ENCODE measurements around the gene TRIM47.
"Not testable (repeated sequence)": the region's sequence is repeated elsewhere in the genome, so short reads cannot be mapped to it uniquely, and the experiment has no call there.

Gene TRIM47

DNA sequence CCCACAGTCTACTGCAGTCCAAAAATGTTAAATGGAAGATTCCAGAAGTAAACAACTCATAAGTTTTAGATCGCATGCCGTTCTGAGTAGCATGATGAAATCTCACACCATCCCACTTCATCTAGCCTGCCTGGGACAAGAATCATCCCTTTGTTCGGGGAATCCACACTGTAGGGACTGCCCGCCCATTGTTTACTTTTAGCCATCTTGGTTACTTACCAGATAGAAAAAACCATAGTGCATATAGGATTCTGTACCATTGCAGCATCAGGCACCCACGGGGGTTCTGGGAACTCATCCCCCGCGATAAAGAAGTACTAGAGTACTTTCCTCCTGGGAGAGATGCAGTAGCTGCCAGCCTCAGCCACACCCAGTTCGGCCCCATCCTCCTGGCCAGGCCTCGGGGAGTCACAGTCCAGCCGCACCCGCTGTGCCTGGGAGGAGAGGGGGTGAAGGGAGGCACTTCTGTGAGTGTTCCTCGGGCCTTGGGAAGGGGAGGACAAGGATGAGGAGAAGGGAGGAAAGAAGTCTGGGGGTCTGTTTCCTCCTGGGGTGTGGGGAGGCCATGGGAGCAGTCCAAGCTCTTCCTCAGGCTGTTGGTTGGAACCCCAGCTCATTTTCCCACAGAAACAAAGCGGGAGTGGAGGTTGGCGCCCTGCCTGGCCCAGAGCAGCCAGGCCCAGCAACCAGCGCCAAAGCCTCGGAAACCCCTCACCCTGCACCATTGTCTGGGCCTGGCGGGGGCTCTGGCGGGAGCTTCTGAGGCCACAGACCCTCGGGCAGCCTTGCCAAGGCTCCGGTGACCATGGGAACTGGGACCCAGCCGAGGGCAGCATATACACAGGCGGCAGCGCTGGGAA lies 8.9 kb downstream of the TRIM47 start:
- Histone ChIP-seq H3K9ac (ENCODE audit: low read depth in 1 of 2, low read length in 2 of 2) (peak overlapping the region in 1 of 2 donors; percentile 56), H3K4me1 (ENCODE audit: control insufficient read depth in 2 of 2, insufficient read depth in 2 of 2, low read length in 2 of 2) (peaks cover 22 to 37% of the 10 kb centered on the region in 2 donors), H3K27ac (ENCODE audit: low read depth in 2 of 2, low read length in 2 of 2) (peak overlapping the region; percentile 78 to 79), H3K4me3 (ENCODE audit: low read length in 2 of 2) (peak overlapping the region in 1 of 2 donors; percentile 1), H3K36me3 (ENCODE audit: control insufficient read depth in 2 of 2, insufficient read depth in 2 of 2, low read length in 2 of 2) (peaks cover 2 to 7% of the 10 kb centered on the region in 2 donors), H3K27me3 (ENCODE audit: control insufficient read depth in 2 of 2, insufficient read depth in 2 of 2, low read length in 2 of 2) (no peaks in the 10 kb centered on the region), H3K9me3 (ENCODE audit: control insufficient read depth in 2 of 2, low read length in 2 of 2) (no peaks in the 10 kb centered on the region)

DNA sequence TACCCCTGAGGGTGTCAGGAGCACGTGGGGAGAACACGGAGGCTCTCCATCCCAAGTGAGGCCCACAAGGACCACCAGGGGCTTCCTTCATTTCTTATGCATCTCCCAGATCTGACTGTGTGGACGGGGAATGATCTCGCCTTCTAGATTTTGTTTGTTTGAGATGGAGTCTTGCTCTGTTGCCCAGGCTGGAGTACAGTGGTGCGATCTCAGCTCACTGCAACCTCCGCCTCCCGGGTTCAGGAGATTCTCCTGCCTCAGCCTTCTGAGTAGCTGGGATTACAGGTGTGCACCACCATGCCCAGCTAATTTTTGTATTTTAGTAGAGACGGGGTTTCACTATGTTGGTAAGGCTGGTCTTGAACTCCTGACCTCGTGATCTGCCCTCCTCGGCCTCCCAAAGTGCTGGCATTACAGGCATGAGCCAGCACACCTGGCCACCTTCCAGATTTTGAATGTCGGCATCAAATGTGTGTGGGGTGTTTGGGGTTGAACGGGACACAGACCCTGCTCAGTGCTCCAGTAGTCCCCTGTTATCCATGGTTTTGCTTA lies 9.6 kb downstream of the TRIM47 start:
- H3K27me3 ChIP-seq (ENCODE audit: control insufficient read depth in 2 of 2, insufficient read depth in 2 of 2, low read length in 2 of 2); H3K36me3 ChIP-seq (ENCODE audit: control insufficient read depth in 2 of 2, insufficient read depth in 2 of 2, low read length in 2 of 2); H3K9me3 ChIP-seq (ENCODE audit: control insufficient read depth in 2 of 2, low read length in 2 of 2); H3K9ac ChIP-seq (ENCODE audit: low read depth in 1 of 2, low read length in 2 of 2); H3K4me3 ChIP-seq (ENCODE audit: low read length in 2 of 2): not testable (repeated sequence)
- Histone ChIP-seq H3K27ac (ENCODE audit: low read depth in 2 of 2, low read length in 2 of 2) (peak overlapping the region; percentile 78 to 79), H3K4me1 (ENCODE audit: control insufficient read depth in 2 of 2, insufficient read depth in 2 of 2, low read length in 2 of 2) (peaks cover 25 to 41% of the 10 kb centered on the region in 2 donors)

DNA sequence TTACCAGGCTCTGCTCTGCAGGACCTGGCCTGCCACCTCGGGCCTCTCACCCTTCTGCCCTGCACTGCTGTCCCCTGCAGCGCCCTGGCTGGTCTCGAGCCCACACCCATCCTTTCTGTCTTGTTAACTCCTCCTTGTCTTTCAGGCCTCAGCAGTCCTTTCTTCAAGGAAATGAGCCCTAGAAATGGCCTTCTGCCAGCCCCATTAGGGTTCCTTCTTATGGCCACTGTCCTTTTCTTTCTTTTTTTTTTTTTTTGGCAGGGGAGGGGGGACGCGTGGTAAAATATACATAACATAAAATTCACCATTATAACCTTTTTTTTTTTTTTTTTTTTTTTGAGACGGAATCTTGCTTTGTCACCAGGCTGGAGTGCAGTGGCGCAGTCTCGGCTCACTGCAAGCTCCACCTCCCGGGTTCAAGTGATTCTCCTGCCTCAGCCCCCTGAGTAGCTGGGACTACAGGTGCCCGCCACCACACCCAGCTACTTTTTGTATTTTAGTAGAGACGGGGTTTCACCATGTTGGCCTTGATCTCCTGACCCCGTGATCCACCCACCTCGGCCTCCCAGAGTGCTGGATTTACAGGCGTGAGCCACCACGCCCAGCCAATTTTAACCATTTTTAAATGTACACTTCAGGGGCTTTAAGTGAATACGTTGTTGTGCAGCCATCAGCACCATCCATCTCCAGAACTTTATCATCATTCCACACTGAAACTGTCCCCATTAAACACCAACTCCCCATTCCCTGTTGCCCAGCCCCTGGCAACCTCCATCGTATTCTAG lies 12.8 kb downstream of the TRIM47 start:
- H3K9me3 ChIP-seq (ENCODE audit: control insufficient read depth in 2 of 2, low read length in 2 of 2); H3K9ac ChIP-seq (ENCODE audit: low read depth in 1 of 2, low read length in 2 of 2); H3K36me3 ChIP-seq (ENCODE audit: control insufficient read depth in 2 of 2, insufficient read depth in 2 of 2, low read length in 2 of 2); H3K27me3 ChIP-seq (ENCODE audit: control insufficient read depth in 2 of 2, insufficient read depth in 2 of 2, low read length in 2 of 2); H3K4me3 ChIP-seq (ENCODE audit: low read length in 2 of 2): not testable (repeated sequence)
- H3K4me1 ChIP-seq (ENCODE audit: control insufficient read depth in 2 of 2, insufficient read depth in 2 of 2, low read length in 2 of 2), result peaks cover 8 to 23% of the 10 kb centered on the region in 2 donors
- H3K27ac ChIP-seq (ENCODE audit: low read depth in 2 of 2, low read length in 2 of 2), result peak overlapping the region; percentile 54 to 59

DNA sequence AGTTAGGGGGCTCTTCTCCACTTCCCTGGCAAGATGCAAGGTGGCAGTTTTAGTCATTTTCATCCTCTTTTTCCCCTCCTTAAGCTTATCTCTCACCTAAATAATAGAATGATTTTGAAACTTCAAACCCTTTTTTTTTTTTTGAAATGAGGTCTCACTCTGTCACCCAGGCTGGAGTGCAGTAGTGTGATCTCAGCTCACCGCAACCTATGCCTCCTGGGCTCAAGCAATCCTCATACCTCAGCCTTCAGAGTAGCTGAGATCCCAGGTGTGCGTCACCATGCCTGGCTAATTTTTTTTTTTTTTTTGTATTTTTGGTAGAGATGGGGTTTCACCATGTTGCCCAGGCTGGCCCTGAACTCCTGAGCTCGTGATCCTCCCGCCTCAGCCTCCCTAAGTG lies 13.5 kb downstream of the TRIM47 start:
- H3K4me3 ChIP-seq (ENCODE audit: low read length in 2 of 2); H3K27me3 ChIP-seq (ENCODE audit: control insufficient read depth in 2 of 2, insufficient read depth in 2 of 2, low read length in 2 of 2); H3K36me3 ChIP-seq (ENCODE audit: control insufficient read depth in 2 of 2, insufficient read depth in 2 of 2, low read length in 2 of 2); H3K9me3 ChIP-seq (ENCODE audit: control insufficient read depth in 2 of 2, low read length in 2 of 2): not testable (repeated sequence)
- Histone ChIP-seq H3K9ac (ENCODE audit: low read depth in 1 of 2, low read length in 2 of 2) (peak overlapping the region; percentile 1 to 24), H3K27ac (ENCODE audit: low read depth in 2 of 2, low read length in 2 of 2) (peak overlapping the region; percentile 54 to 59), H3K4me1 (ENCODE audit: control insufficient read depth in 2 of 2, insufficient read depth in 2 of 2, low read length in 2 of 2) (peaks cover 8 to 22% of the 10 kb centered on the region in 2 donors)

DNA sequence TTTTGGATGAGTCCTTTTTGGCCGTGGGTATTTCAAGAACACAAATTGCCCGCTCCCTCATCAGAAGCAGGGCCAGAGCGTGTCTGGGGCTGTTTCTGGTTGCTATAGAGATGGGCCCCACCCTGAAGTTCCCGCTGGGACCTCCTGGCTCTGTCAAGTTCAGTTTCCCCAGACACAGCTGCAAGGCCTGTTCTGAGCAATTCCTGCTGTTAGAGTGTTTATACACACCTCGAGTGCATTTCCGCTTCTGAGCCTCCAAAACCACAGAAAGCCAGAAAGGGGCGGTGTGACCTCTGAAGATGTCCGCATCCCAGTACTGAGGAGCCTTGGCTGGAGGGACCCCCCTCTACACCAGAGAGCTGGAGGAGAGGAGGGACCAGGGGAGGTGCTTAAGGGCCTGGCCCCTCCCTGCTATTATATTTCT lies 13.9 kb downstream of the TRIM47 start:
- peak overlapping the region; percentile 1 to 24 for H3K9ac ChIP-seq (ENCODE audit: low read depth in 1 of 2, low read length in 2 of 2)
- H3K4me3 ChIP-seq (ENCODE audit: low read length in 2 of 2), result no peak overlapping the region
- peak overlapping the region; percentile 54 to 59 for H3K27ac ChIP-seq (ENCODE audit: low read depth in 2 of 2, low read length in 2 of 2)
- H3K27me3 ChIP-seq (ENCODE audit: control insufficient read depth in 2 of 2, insufficient read depth in 2 of 2, low read length in 2 of 2), result no peaks in the 10 kb centered on the region
- no peaks in the 10 kb centered on the region for H3K9me3 ChIP-seq (ENCODE audit: control insufficient read depth in 2 of 2, low read length in 2 of 2)
- H3K36me3 ChIP-seq (ENCODE audit: control insufficient read depth in 2 of 2, insufficient read depth in 2 of 2, low read length in 2 of 2), result no peaks in the 10 kb centered on the region
- peaks cover 6 to 18% of the 10 kb centered on the region in 2 donors for H3K4me1 ChIP-seq (ENCODE audit: control insufficient read depth in 2 of 2, insufficient read depth in 2 of 2, low read length in 2 of 2)

DNA sequence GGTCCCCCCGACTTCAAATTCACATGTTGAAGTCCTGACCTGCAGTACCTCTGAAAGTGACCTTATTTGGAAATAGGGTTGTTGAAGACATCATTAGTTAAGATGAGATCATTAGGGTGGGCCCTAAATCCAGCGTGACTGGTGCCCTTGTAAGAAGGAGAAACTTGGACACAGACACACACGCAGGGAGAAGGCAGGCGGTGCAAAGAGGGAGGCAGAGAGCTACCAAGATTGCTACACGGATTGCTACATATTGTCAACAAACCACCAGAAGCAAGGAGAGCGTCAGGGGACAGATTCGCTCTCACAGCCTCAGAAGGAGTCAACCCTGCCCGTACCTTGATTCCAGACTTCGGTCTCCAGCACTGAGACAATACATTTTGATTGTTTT lies 16.5 kb downstream of the TRIM47 start:
- Histone ChIP-seq H3K4me1 (ENCODE audit: control insufficient read depth in 2 of 2, insufficient read depth in 2 of 2, low read length in 2 of 2) (peaks cover 10 to 13% of the 10 kb centered on the region in 2 donors), H3K9me3 (ENCODE audit: control insufficient read depth in 2 of 2, low read length in 2 of 2) (no peaks in the 10 kb centered on the region), H3K4me3 (ENCODE audit: low read length in 2 of 2) (no peak overlapping the region), H3K9ac (ENCODE audit: low read depth in 1 of 2, low read length in 2 of 2) (no peak overlapping the region), H3K27ac (ENCODE audit: low read depth in 2 of 2, low read length in 2 of 2) (peak overlapping the region in 1 of 2 donors; percentile 7), H3K36me3 (ENCODE audit: control insufficient read depth in 2 of 2, insufficient read depth in 2 of 2, low read length in 2 of 2) (no peaks in the 10 kb centered on the region), H3K27me3 (ENCODE audit: control insufficient read depth in 2 of 2, insufficient read depth in 2 of 2, low read length in 2 of 2) (no peaks in the 10 kb centered on the region)

DNA sequence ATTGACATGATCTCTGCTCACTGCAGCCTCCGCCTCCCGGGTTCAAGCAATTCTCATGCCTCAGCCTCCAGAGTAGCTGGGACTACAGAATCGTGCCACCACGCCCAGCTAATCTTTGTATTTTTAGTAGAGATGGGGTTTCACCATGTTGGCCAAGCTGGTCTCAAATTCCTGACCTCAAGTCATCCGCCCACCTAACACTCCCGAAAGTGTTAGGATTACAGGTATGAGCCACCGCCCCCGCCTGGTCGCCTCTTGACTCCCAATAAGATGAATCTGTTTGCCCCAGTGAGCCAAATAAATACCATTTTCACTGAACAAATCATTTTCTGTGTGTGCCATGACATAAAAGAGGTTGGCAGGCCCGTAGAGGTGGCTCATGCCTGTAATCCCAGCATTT lies 19.0 kb downstream of the TRIM47 start:
- Histone ChIP-seq H3K27ac (ENCODE audit: low read depth in 2 of 2, low read length in 2 of 2) (peak overlapping the region in 1 of 2 donors; percentile 74), H3K4me1 (ENCODE audit: control insufficient read depth in 2 of 2, insufficient read depth in 2 of 2, low read length in 2 of 2) (peaks cover 9 to 14% of the 10 kb centered on the region in 2 donors)
- not testable (repeated sequence) for H3K9ac ChIP-seq (ENCODE audit: low read depth in 1 of 2, low read length in 2 of 2); H3K4me3 ChIP-seq (ENCODE audit: low read length in 2 of 2); H3K9me3 ChIP-seq (ENCODE audit: control insufficient read depth in 2 of 2, low read length in 2 of 2); H3K27me3 ChIP-seq (ENCODE audit: control insufficient read depth in 2 of 2, insufficient read depth in 2 of 2, low read length in 2 of 2); H3K36me3 ChIP-seq (ENCODE audit: control insufficient read depth in 2 of 2, insufficient read depth in 2 of 2, low read length in 2 of 2)

DNA sequence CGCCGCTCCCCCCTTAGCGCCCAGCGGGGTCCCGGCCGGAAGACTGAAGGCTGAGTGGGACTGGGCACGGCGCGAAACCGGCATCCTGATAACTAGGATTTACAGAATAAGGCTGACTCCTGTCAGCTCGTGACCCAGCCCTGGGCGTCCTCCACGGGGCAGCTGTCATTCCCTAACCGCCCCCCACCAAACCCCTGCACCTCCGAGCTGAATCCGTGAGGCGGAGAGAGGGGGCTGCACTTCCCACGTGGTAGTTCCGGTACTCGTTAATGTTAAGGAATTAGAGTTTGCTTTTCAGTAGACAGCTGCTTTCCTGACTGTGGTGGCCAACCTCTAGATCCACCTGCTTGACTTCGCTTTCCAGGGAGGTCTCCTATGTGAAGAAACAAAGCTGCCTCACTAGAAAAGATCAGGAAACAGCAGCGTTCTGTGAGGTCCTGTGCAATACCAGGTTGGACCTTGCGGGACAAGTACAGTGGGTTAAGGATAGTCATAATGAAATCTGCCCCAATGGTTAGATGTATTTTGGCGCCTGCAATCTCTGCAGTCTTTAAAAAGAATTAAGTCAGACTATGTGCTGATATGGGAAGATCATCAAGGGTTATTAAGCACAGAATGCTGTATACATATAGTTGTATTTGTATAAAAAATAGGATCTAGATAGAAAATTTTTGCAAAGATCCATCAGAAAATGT lies 22.2 kb downstream of the TRIM47 start:
- peaks cover 0 to 2% of the 10 kb centered on the region in 2 donors for H3K27me3 ChIP-seq (ENCODE audit: control insufficient read depth in 2 of 2, insufficient read depth in 2 of 2, low read length in 2 of 2)
- peak overlapping the region; percentile 85 to 98 for H3K4me3 ChIP-seq (ENCODE audit: low read length in 2 of 2)

DNA sequence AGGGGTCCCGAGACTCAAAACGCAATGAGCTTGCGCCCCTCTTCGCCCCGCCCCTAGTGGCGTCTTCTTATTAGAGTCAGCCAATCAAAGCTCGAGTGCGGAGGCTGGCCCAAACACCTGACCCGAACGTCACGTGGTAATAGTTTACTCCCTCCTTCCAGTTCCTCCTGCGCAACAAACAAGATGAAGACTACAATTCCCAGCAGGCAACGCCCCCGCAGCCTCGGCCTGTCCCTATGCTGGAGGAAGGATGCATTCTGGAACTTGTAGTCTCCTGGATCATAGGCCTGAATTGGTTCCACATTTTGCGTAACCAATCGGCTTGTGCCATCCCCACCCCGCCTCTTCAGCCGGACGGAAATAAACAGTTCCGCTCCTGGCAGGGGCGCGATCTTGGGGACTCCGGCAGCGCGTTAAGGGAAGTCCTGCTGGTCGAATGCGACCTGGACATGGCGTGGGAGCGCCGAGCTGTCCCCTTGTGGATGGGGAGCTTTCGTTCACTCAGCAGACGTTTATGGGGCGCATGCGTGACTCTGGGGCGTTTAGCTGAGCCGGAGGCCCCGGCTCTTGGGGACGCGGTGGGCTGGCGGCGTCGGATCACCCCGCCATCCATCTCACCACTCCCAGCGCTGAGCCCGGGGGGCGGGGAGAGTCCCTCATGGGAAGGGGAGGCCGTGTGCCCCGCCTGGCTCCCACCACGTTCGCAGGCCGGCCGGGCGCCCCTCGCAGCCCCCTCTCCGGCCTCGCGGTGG lies 22.9 kb downstream of the TRIM47 start, which contains the start of gene WBP2:
Gene WBP2, minus strand, starts transcription at position 26 of the 752 bp plus-strand sequence. CDS start 38 bp downstream, outside the sequence.
- Histone ChIP-seq H3K4me1 (ENCODE audit: control insufficient read depth in 2 of 2, insufficient read depth in 2 of 2, low read length in 2 of 2) (peaks cover 11 to 16% of the 10 kb centered on the region in 2 donors), H3K9ac (ENCODE audit: low read depth in 1 of 2, low read length in 2 of 2) (peak within 1 kb of the TSS; percentile 96 to 98), H3K27me3 (ENCODE audit: control insufficient read depth in 2 of 2, insufficient read depth in 2 of 2, low read length in 2 of 2) (peaks cover 0 to 2% of the 10 kb centered on the region in 2 donors), H3K9me3 (ENCODE audit: control insufficient read depth in 2 of 2, low read length in 2 of 2) (no peaks in the 10 kb centered on the region), H3K27ac (ENCODE audit: low read depth in 2 of 2, low read length in 2 of 2) (peak within 1 kb of the TSS; percentile 97), H3K36me3 (ENCODE audit: control insufficient read depth in 2 of 2, insufficient read depth in 2 of 2, low read length in 2 of 2) (peaks cover 11% of the 10 kb centered on the region in 2 donors), H3K4me3 (ENCODE audit: low read length in 2 of 2) (peak within 1 kb of the TSS; percentile 85 to 98)

More for the DNA sequence above, 22.2 kb downstream of the TRIM47 start:
- H3K4me1 ChIP-seq (ENCODE audit: control insufficient read depth in 2 of 2, insufficient read depth in 2 of 2, low read length in 2 of 2), result peaks cover 11 to 16% of the 10 kb centered on the region in 2 donors
- H3K9ac ChIP-seq (ENCODE audit: low read depth in 1 of 2, low read length in 2 of 2), result peak overlapping the region; percentile 96 to 98
- peaks cover 4 to 5% of the 10 kb centered on the region in 2 donors for H3K36me3 ChIP-seq (ENCODE audit: control insufficient read depth in 2 of 2, insufficient read depth in 2 of 2, low read length in 2 of 2)
- H3K9me3 ChIP-seq (ENCODE audit: control insufficient read depth in 2 of 2, low read length in 2 of 2), result no peaks in the 10 kb centered on the region
- peak overlapping the region; percentile 97 for H3K27ac ChIP-seq (ENCODE audit: low read depth in 2 of 2, low read length in 2 of 2)

Measured in mucosa of rectum (tissue), 2 donors.